Type B pancreatic cell (in vitro differentiated cells): ENCODE data around the gene MTERF1. TPM values are rescaled to one million over a fixed set of nuclear protein-coding genes. Genes with fewer than 3 reads are reported as not detected.
"Not testable (repeated sequence)": the region's sequence is repeated elsewhere in the genome, so short reads cannot be mapped to it uniquely, and the experiment has no call there.

Experiments used
- DNase-seq: peaks from one replicate; pipeline ENCODE4 v3.0.0; 2021; ENCODE audit warnings: mixed read lengths; ENCODE audit not compliant: unreplicated experiment; ENCODE audit errors: extremely low spot score
- H3K27ac Mint-ChIP-seq: 2 replicates; pipeline ENCODE4 v1.8.0; 2021; ENCODE audit warnings: mild to moderate bottlenecking, mixed read lengths
- H3K27me3 Mint-ChIP-seq: 2 replicates; pipeline ENCODE4 v1.8.0; 2021; ENCODE audit warnings: mixed read lengths
- H3K36me3 Mint-ChIP-seq: 2 replicates; pipeline ENCODE4 v1.8.0; 2021; ENCODE audit warnings: mixed read lengths
- H3K4me1 Mint-ChIP-seq: one replicate; pipeline ENCODE4 v1.8.0; 2021; ENCODE audit warnings: mixed read lengths; ENCODE audit not compliant: unreplicated experiment
- H3K4me3 Mint-ChIP-seq: 2 replicates; pipeline ENCODE4 v1.8.0; 2021; ENCODE audit warnings: mild to moderate bottlenecking, mixed read lengths
- H3K9me3 Mint-ChIP-seq: 2 replicates; pipeline ENCODE4 v1.8.0; 2021; ENCODE audit warnings: mixed read lengths
- total RNA-seq: library from RNA; stranded (reverse); gene quantifications from 2 replicates; pipeline ENCODE4 v1.2.1, GENCODE V29; 2021; ENCODE audit warnings: low replicate concordance
- TF ChIP-seq, protein P1 (sequence below): fragments of 200-600 bp; sonication (generic); conservative IDR thresholded peaks from 2 replicates; pipeline ENCODE4 v1.5.0; 2021; ENCODE audit warnings: antibody characterized with exemption, mild to moderate bottlenecking

The MTERF1 gene
- total RNA-seq, 1 donor from 2014 or later = 18.3 TPM

DNA sequence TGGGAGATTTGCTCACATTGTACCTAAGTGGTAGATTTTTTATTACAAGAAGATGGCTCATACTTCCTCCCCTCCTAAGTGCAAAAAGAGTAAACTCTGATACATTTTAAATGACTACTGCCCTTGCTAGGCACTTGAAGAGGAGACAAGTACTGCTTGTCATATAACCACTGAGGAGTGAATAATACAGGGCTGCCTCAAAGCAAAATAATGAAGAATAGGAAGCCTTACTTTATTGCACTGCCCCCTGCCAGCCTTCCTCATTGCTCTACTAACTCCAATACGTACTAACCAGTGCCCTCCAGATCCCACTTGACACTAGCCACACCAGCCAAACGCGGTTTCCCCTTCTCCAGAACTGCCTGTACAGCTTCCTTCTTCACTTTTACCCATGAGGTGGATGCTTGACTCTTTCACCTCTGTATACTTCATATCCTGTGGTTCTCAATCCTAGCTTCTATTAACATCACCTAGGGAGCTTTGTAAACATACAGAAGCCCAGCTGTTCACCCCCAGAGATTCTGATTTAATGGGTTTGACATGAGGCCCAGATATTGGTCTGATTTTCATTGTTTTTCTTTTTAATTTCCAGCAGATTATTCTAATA, 11.7 kb upstream of the MTERF1 start:
- Mint-ChIP-seq H3K27ac (no peak overlapping the region), H3K4me3 (no peak overlapping the region), H3K9me3 (no peaks in the 10 kb centered on the region), H3K36me3 (no peaks in the 10 kb centered on the region), H3K4me1 (peaks cover 15% of the 10 kb centered on the region), H3K27me3 (no peaks in the 10 kb centered on the region)
- TF ChIP-seq, protein P1, sequence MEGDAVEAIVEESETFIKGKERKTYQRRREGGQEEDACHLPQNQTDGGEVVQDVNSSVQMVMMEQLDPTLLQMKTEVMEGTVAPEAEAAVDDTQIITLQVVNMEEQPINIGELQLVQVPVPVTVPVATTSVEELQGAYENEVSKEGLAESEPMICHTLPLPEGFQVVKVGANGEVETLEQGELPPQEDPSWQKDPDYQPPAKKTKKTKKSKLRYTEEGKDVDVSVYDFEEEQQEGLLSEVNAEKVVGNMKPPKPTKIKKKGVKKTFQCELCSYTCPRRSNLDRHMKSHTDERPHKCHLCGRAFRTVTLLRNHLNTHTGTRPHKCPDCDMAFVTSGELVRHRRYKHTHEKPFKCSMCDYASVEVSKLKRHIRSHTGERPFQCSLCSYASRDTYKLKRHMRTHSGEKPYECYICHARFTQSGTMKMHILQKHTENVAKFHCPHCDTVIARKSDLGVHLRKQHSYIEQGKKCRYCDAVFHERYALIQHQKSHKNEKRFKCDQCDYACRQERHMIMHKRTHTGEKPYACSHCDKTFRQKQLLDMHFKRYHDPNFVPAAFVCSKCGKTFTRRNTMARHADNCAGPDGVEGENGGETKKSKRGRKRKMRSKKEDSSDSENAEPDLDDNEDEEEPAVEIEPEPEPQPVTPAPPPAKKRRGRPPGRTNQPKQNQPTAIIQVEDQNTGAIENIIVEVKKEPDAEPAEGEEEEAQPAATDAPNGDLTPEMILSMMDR = no peak
- no peak for DNase-seq

DNA sequence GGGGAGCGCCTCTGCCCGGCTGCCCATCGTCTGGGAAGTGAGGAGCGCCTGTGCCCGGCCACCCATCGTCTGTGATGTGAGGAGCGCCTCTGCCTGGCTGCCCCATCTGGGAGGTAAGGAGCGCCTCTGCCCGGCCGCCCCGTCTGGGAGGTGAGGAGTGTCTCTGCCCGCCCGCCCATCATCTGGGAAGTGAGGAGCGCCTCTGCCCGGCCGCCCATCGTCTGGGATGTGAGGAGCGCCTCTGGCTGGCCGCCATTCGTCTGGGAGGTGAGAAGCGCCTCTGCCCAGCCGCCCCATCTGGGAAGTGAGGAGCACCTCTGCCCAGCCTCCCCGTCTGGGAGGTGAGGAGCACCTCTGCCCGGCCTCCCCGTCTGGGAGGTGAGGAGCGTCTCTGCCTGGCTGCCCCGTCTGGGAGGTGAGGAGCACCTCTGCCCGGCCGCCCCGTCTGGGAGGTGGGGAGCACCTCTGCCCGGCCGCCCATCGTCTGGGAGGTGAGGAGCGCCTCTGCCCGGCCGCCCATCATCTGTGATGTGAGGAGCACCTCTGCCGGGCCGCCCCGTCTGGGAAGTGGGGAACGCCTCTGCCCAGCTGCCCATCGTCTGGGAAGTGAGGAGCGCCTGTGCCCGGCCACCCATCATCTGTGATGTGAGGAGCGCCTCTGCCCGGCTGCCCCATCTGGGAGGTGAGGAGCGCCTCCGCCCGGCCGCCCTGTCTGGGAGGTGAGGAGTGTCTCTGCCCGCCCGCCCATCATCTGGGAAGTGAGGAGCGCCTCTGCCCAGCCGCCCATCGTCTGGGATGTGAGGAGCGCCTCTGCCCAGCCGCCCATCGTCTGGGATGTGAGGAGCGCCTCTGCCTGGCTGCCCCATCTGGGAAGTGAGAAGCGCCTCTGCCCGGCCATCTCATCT, 8.0 kb upstream of the MTERF1 start:
- not testable (repeated sequence) for H3K4me3 Mint-ChIP-seq, H3K27me3 Mint-ChIP-seq, H3K27ac Mint-ChIP-seq, H3K36me3 Mint-ChIP-seq, DNase-seq, H3K9me3 Mint-ChIP-seq
- peaks cover 18% of the 10 kb centered on the region for H3K4me1 Mint-ChIP-seq

DNA sequence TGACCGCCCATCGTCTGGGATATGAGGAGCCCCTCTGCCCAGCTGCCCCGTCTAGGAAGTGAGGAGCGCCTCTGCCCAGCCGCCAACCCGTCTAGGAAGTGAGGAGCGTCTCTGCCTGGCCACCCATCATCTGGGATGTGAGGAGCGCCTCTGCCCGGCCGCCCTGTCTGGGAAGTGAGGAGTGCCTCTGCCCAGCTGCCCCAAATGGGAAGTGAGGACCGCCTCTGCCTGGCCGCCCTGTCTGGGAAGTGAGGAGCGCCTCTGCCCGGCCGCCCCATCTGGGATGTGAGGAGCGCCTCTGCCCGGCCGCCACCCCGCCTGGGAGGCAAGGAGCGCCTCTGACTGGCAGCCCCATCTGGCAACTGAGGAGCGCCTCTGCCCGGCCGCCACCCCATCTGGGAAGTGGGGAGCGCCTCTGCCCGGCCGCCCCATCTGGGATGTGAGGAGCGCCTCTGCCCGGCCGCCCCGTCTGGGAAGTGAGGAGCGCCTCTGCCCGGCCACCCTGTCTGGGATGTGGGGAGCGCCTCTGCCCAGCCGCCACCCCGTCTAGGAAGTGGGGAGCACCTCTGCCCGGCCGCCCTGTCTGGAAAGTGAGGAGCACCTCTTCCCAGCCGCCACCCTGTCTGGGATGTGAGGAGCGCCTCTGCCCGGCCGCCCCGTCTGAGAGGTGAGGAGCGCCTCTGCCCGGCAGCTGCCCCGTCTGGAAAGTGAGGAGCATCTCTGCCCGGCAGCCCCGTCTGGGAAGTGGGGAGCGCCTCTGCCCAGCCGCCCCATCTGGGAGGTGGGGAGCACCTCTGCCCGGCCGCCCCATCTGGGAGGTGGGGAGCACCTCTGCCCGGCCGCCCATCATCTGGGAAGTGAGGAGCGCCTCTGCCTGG, 7.1 kb upstream of the MTERF1 start:
- not testable (repeated sequence) for H3K27me3 Mint-ChIP-seq, H3K36me3 Mint-ChIP-seq, DNase-seq, H3K9me3 Mint-ChIP-seq, H3K4me3 Mint-ChIP-seq, H3K27ac Mint-ChIP-seq
- H3K4me1 Mint-ChIP-seq = peaks cover 14% of the 10 kb centered on the region

DNA sequence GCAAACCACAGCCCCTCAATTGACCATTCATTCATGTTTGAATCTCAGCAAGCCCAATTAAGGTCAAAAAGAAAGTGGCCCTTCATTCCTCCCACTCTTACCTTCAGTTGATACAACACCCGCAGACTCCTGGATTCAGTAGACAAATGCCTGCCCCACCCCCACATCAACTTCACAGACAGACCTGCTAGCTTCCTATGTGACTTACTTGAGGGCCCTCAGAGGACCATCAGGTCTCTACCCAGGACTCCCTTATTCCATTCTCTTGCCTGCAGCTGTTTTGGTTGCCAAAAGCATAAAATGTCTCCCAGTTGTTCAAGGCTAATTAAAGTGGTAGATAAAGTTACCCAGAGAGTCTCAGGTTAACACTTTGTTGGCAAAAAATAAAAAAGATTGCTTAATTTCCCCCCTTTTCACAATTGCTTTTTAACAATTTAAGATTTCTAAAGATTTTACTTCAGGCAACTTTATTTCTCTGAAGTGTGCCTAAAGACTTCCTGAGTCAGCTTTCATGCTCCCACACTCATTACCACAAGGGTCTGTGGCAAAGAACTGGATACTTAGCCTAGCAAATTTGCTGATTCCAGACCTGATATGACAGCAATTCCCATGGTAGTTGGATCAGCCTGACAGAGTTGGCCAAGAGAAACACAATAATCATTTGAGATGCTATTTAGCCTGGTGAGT, 3.3 kb upstream of the MTERF1 start:
- H3K9me3 Mint-ChIP-seq = no peaks in the 10 kb centered on the region
- no peak for DNase-seq
- peaks cover 20% of the 10 kb centered on the region for H3K4me1 Mint-ChIP-seq
- TF ChIP-seq, protein P1 = no peak
- H3K27me3 Mint-ChIP-seq = no peaks in the 10 kb centered on the region
- H3K36me3 Mint-ChIP-seq = no peaks in the 10 kb centered on the region
- H3K4me3 Mint-ChIP-seq = no peak overlapping the region
- H3K27ac Mint-ChIP-seq = no peak overlapping the region

DNA sequence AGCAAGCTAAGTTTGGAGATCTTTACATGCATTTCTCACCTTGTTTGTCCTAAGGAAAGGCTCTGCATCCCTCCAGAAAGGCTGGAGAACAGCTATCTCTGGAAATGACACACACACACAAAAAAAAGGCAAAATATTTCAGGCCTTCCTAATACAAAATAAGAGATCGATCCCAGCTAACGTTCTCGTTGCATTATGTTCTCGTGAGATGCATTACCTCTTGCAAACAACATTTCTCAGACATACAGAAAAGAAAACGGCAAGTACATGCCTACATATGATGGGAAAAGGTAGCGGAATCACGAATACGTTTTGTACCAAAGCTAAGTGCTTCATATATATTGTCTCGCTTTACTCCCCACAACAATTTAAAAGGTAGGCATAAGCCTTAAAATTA, 488 bp downstream of the MTERF1 start:
- H3K27ac Mint-ChIP-seq = peak overlapping the region; percentile 85
- no peaks in the 10 kb centered on the region for H3K27me3 Mint-ChIP-seq
- TF ChIP-seq, protein P1 = no peak
- no peaks in the 10 kb centered on the region for H3K9me3 Mint-ChIP-seq
- peak overlapping the region; percentile 96 for H3K4me3 Mint-ChIP-seq
- H3K4me1 Mint-ChIP-seq = peaks cover 26% of the 10 kb centered on the region
- no peak for DNase-seq
- peaks cover 14% of the 10 kb centered on the region for H3K36me3 Mint-ChIP-seq
